ENCODE results near the gene METTL2B.
"Not testable (repeated sequence)": the region's sequence is repeated elsewhere in the genome, so short reads cannot be mapped to it uniquely, and the experiment has no call there.

GRCh38 chr7:128515232-128515631 is 38.7 kb downstream of the METTL2B start:
- TF ChIP-seq POLR2AphosphoS5, CTCF, POLR2A, EP300 (IDR thresholded peaks at IDR 0.05): not testable (repeated sequence)
